ENCODE results near the gene ACOX2. TPM values are rescaled to one million over a fixed set of nuclear protein-coding genes. Genes with fewer than 3 reads are reported as not detected.

ACOX2 gene
- total and polyA plus RNA-seq, 10 of the 15 experiments (the other 5 are each of a cell fraction or from before 2014, with no cell fraction given): 0.72 TPM; not detected in 9

- Histone ChIP-seq H3K36me3 (ENCODE audit: control insufficient read depth in 2 of 2, insufficient read depth in 2 of 2, low read length in 1 of 2) (no peaks in the 10 kb centered on the region), H3K9ac (ENCODE audit: control insufficient read depth, insufficient read depth, low read length) (no peak overlapping the region), H2AFZ (ENCODE audit: control insufficient read depth, low read depth, low read length) (no peak overlapping the region), H3K4me2 (ENCODE audit: control insufficient read depth, insufficient read depth) (no peak overlapping the region), H3K79me2 (ENCODE audit: control insufficient read depth, insufficient read depth, low read length) (no peaks in the 10 kb centered on the region), H3K27ac (ENCODE audit: control insufficient read depth, insufficient read depth) (no peak overlapping the region), H3K4me1 (ENCODE audit: control insufficient read depth, insufficient read depth, low read length) (no peaks in the 10 kb centered on the region), H3K27me3 (replicated peaks in 1 of 2; ENCODE audit: control insufficient read depth in 2 of 2, insufficient read depth in 2 of 2, low read length in 1 of 2) (no peaks in the 10 kb centered on the region; a peak in 1 of 4 replicates), H3K4me3 (no peak overlapping the region), H4K20me1 (ENCODE audit: control insufficient read depth, insufficient read depth) (no peaks in the 10 kb centered on the region), H3K9me3 (replicated peaks; ENCODE audit: control insufficient read depth, insufficient read depth, low read length) (no peaks in the 10 kb centered on the region)
- ChIA-PET SMC1A (ENCODE audit: uncharacterized antibody, unreplicated experiment) (interaction anchor here (1.1 to 1.4 kb wide), 2 partner anchors 9 to 10 kb away, joined by 3 read pairs; no protein-coding TSS in a partner anchor), POLR2A (no interaction called here), RAD21 (ENCODE audit: unreplicated experiment) (interaction anchor here (1.1 kb wide), 1 partner anchor 56 kb away, joined by 3 read pairs; no protein-coding TSS in a partner anchor), CTCF (interaction anchor here (10.4 kb wide), 1 partner anchor 56 kb away, joined by 243 read pairs; no protein-coding TSS in a partner anchor)
- no TSS peak for BruUV-seq (replicated peaks)
- no peak for ATAC-seq
- no peak for FAIRE-seq
- TF ChIP-seq BRCA1 (IDR thresholded peaks at IDR 0.05; ENCODE audit: low read depth, low read length): no peak
- no peak for TF ChIP-seq SREBF2 (IDR thresholded peaks at IDR 0.05; ENCODE audit: low read length)
- TF ChIP-seq, protein P1, sequence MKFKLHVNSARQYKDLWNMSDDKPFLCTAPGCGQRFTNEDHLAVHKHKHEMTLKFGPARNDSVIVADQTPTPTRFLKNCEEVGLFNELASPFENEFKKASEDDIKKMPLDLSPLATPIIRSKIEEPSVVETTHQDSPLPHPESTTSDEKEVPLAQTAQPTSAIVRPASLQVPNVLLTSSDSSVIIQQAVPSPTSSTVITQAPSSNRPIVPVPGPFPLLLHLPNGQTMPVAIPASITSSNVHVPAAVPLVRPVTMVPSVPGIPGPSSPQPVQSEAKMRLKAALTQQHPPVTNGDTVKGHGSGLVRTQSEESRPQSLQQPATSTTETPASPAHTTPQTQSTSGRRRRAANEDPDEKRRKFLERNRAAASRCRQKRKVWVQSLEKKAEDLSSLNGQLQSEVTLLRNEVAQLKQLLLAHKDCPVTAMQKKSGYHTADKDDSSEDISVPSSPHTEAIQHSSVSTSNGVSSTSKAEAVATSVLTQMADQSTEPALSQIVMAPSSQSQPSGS (IDR thresholded peaks at IDR 0.05; ENCODE audit: low read length): no peak
- TF ChIP-seq MTA3 (IDR thresholded peaks at IDR 0.05; ENCODE audit: borderline replicate concordance, low read length): no peak
- no peak for TF ChIP-seq TCF12 (IDR thresholded peaks at IDR 0.05; ENCODE audit: low read depth, low read length)
- no peak for TF ChIP-seq SRF (IDR thresholded peaks at IDR 0.05; ENCODE audit: low read depth in 2 of 2, low read length in 2 of 2)
- no peak for TF ChIP-seq SMAD1 (IDR thresholded peaks at IDR 0.05; ENCODE audit: low read depth, partially characterized antibody)
- TF ChIP-seq TARDBP (IDR thresholded peaks at IDR 0.05; ENCODE audit: borderline replicate concordance): no peak
- TF ChIP-seq STAT1 (conservative IDR thresholded peaks at IDR 0.05): no peak
- TF ChIP-seq CBX3 (IDR thresholded peaks at IDR 0.05; ENCODE audit: borderline replicate concordance, low read depth): no peak
- no peak for TF ChIP-seq KAT2A (conservative IDR thresholded peaks at IDR 0.05; ENCODE audit: control insufficient read depth, low read depth, low read length)
- TF ChIP-seq MXI1 (IDR thresholded peaks at IDR 0.05; ENCODE audit: low read depth, low read length): no peak
- TF ChIP-seq CREM (IDR thresholded peaks at IDR 0.05; ENCODE audit: low read depth): no peak
- TF ChIP-seq, protein P2, sequence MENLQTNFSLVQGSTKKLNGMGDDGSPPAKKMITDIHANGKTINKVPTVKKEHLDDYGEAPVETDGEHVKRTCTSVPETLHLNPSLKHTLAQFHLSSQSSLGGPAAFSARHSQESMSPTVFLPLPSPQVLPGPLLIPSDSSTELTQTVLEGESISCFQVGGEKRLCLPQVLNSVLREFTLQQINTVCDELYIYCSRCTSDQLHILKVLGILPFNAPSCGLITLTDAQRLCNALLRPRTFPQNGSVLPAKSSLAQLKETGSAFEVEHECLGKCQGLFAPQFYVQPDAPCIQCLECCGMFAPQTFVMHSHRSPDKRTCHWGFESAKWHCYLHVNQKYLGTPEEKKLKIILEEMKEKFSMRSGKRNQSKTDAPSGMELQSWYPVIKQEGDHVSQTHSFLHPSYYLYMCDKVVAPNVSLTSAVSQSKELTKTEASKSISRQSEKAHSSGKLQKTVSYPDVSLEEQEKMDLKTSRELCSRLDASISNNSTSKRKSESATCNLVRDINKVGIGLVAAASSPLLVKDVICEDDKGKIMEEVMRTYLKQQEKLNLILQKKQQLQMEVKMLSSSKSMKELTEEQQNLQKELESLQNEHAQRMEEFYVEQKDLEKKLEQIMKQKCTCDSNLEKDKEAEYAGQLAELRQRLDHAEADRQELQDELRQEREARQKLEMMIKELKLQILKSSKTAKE (IDR thresholded peaks at IDR 0.05; ENCODE audit: low read depth, poor library complexity, severe bottlenecking): no peak
- DNase-seq (ENCODE audit: low read depth, low spot score): no peak
- WGBS (ENCODE audit: insufficient coverage, insufficient replicate concordance, low lambda C conversion rate, missing lambda C conversion rate): 25% methylated on average over 3 of the region's 3 CpGs
- in situ Hi-C loops (cut with MboI): loop anchor here (5.0 kb wide), 1 partner anchor 53 kb away; no protein-coding TSS in a partner anchor
- intact Hi-C loops (cut with micrococcal nuclease; ENCODE audit: unreplicated experiment): no loop called here
Measured at GRCh38 chr3:58574106-58574505, 37.1 kb upstream of the ACOX2 start.
